ENCODE measurements around the gene STARD4.

GRCh38 chr5:111494355-111494999, 17.9 kb downstream of the STARD4 start:
- TF ChIP-seq CTCF (IDR thresholded peaks at IDR 0.05) (no peak), EZH2 (IDR thresholded peaks at IDR 0.05) (no peak), EZH2phosphoT487 (IDR thresholded peaks at IDR 0.05) (no peak)

Data from neural progenitor cell (in vitro differentiated cells).